Stomach smooth muscle (tissue), 2 donors: Measurements from ENCODE around the gene CCDC32.

Experiments
- H3K27ac ChIP-seq: one replicate; pipeline ENCODE4 v1.7.0; 2013; ENCODE audit warnings: mild to moderate bottlenecking, low read length, inconsistent platforms
- H3K27me3 ChIP-seq, 2 donors: one replicate each; pipeline ENCODE4 v1.7.0; 2013; ENCODE audit warnings: low read length in 2 of 2; ENCODE audit not compliant: insufficient read depth in 2 of 2, control insufficient read depth in 1 of 2
- H3K36me3 ChIP-seq, 2 donors: one replicate each; pipeline ENCODE4 v1.7.0; 2013; ENCODE audit warnings: low read length in 2 of 2; ENCODE audit not compliant: control insufficient read depth in 2 of 2, insufficient read depth in 2 of 2
- H3K4me1 ChIP-seq: one replicate; pipeline ENCODE4 v1.7.0; 2013; ENCODE audit warnings: low read length; ENCODE audit not compliant: control insufficient read depth, insufficient read depth
- H3K4me3 ChIP-seq, 2 donors: one replicate each; pipeline ENCODE4 v1.7.0; 2013; ENCODE audit warnings: low read length in 2 of 2
- H3K9ac ChIP-seq, 2 donors: one replicate each; pipeline ENCODE4 v1.7.0; 2013; ENCODE audit warnings: low read length in 2 of 2, mild to moderate bottlenecking in 1 of 2
- H3K9me3 ChIP-seq, 2 donors: one replicate each; pipeline ENCODE4 v1.7.0; 2013; ENCODE audit warnings: low read length in 2 of 2; ENCODE audit not compliant: control insufficient read depth in 2 of 2
- donor health status: healthy.
- donor health status: Pancreatic carcinoma.

CCDC32 gene

GRCh38 chr15:40548610-40549009 is 16.2 kb downstream of the CCDC32 start:
- no peak overlapping the region for H3K4me3 ChIP-seq
- H3K4me1 ChIP-seq: peaks cover 5% of the 10 kb centered on the region
- peaks cover 6 to 16% of the 10 kb centered on the region in 2 donors for H3K36me3 ChIP-seq

GRCh38 chr15:40545457-40545856 is 19.4 kb downstream of the CCDC32 start:
- Histone ChIP-seq H3K9me3 (no peaks in the 10 kb centered on the region), H3K27ac (no peak overlapping the region)

More at GRCh38 chr15:40548610-40549009, 16.2 kb downstream of the CCDC32 start:
- no peaks in the 10 kb centered on the region for H3K9me3 ChIP-seq
- H3K9ac ChIP-seq: no peak overlapping the region
- no peaks in the 10 kb centered on the region for H3K27me3 ChIP-seq
- no peak overlapping the region for H3K27ac ChIP-seq

GRCh38 chr15:40543631-40544294 is 21.1 kb downstream of the CCDC32 start:
- Histone ChIP-seq H3K4me1 (no peaks in the 10 kb centered on the region), H3K27ac (no peak overlapping the region), H3K27me3 (no peaks in the 10 kb centered on the region), H3K9me3 (no peaks in the 10 kb centered on the region), H3K36me3 (peaks cover 6 to 8% of the 10 kb centered on the region in 2 donors), H3K9ac (no peak overlapping the region), H3K4me3 (no peak overlapping the region)

More at GRCh38 chr15:40545457-40545856, 19.4 kb downstream of the CCDC32 start:
- Histone ChIP-seq H3K36me3 (peaks cover 6% of the 10 kb centered on the region in 2 donors), H3K4me1 (peaks cover 5% of the 10 kb centered on the region), H3K27me3 (no peaks in the 10 kb centered on the region), H3K9ac (no peak overlapping the region), H3K4me3 (no peak overlapping the region)

DNA sequence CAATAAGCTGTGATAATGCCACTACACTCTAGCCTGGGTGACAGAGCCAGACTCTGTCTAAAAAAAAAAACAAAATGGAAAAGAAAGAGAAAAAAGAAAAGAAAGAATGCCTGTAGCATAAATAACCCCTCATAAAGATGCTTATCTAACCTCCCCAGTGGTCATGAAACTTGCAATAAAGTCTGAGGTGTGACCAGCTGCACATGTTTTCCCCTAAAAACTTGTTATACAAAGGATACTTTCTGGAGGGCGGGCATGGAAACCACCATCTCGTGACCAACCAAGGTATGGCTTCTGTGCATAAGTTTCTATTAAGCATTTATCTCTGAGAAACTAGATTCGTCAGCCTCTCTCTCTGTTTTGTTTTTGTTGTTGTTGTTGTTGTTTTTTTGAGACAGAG is 21.8 kb downstream of the CCDC32 start:
- no peak overlapping the region for H3K9ac ChIP-seq
- no peaks in the 10 kb centered on the region for H3K4me1 ChIP-seq
- no peaks in the 10 kb centered on the region for H3K9me3 ChIP-seq
- peaks cover 5 to 6% of the 10 kb centered on the region in 2 donors for H3K36me3 ChIP-seq
- H3K4me3 ChIP-seq: no peak overlapping the region
- H3K27ac ChIP-seq: no peak overlapping the region
- no peaks in the 10 kb centered on the region for H3K27me3 ChIP-seq

DNA sequence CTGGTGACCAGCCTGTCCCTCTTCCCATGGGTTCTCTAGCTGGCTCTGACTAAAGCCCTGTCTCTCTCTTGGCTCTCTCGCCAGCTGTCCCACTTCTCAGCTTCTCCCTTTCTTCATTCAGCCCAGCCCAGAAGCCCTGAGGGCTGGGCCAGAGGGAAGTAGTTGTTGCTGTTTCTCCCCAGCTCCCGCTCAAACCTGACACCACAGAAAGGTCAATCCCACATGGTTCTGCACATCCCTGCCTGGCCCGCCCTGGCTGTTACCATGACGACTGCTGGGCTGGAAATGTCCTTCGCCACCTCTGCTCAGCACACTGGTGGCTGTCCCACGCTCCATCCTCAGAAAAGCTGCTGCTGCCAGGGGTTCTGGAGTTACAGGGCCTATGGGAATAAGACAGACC is 25.9 kb downstream of the CCDC32 start:
- no peak overlapping the region for H3K27ac ChIP-seq

DNA sequence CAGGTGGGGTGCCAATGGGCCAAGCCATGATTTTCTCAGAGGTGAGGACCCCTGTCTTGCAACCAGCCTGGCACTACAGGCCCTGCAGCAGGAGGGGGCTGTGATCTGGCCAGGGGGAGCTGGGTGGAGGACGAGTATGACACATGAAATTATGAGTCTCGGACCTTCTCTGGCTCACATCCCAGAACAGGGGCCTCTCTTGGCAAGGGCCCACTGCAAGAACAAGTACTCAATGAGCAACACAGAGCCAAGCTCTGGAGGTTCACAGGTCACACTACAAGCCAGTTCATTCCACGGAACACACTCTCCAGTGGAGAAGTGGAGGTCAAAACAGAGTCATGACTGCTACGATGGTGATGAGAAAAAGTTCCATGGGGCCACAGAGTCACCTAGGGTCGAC is 28.3 kb downstream of the CCDC32 start:
- no peak overlapping the region for H3K27ac ChIP-seq
- no peaks in the 10 kb centered on the region for H3K9me3 ChIP-seq
- H3K36me3 ChIP-seq: peaks cover 0 to 2% of the 10 kb centered on the region in 2 donors
- no peak overlapping the region for H3K9ac ChIP-seq
- H3K27me3 ChIP-seq: no peaks in the 10 kb centered on the region
- no peaks in the 10 kb centered on the region for H3K4me1 ChIP-seq
- H3K4me3 ChIP-seq: no peak overlapping the region

More for the DNA sequence above, 25.9 kb downstream of the CCDC32 start:
- Histone ChIP-seq H3K27me3 (no peaks in the 10 kb centered on the region), H3K9me3 (no peaks in the 10 kb centered on the region), H3K9ac (no peak overlapping the region), H3K4me3 (no peak overlapping the region), H3K4me1 (no peaks in the 10 kb centered on the region), H3K36me3 (peaks cover 0 to 2% of the 10 kb centered on the region in 2 donors)

GRCh38 chr15:40534371-40534770 is 30.5 kb downstream of the CCDC32 start:
- Histone ChIP-seq H3K9ac (no peak overlapping the region), H3K36me3 (no peaks in the 10 kb centered on the region), H3K9me3 (no peaks in the 10 kb centered on the region), H3K27ac (no peak overlapping the region), H3K4me1 (no peaks in the 10 kb centered on the region), H3K4me3 (no peak overlapping the region), H3K27me3 (no peaks in the 10 kb centered on the region)

DNA sequence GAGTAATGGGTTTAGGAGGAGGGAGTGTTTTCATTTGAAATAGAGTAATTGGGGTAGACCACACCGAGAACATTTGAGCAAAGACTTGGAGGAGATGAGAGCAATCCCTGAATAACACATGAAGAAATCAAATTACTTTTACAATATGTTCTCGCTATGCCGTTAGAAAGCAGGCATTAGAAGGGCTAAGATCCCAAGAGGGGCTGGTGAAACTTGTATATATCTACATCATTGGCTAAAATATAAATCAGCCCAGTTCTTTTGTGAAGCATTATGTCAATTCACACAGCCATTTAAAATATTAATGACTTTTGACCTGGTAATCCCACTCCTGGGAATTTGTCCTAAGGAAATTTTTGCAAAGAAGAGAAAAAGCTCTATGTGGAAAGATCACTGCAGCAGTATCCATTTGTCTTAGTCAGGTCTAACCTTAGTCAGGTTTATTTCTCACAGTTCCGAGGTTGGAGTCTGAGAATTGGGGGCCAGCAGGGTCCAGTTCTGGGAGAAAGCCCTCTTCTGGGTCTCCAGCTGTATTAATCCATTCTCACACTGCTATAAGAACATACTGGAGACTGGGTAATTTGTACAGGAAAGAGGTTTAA is 31.0 kb downstream of the CCDC32 start:
- Histone ChIP-seq H3K4me3 (no peak overlapping the region), H3K9me3 (no peaks in the 10 kb centered on the region), H3K27me3 (no peaks in the 10 kb centered on the region), H3K36me3 (no peaks in the 10 kb centered on the region), H3K4me1 (no peaks in the 10 kb centered on the region), H3K27ac (no peak overlapping the region), H3K9ac (no peak overlapping the region)

GRCh38 chr15:40528801-40529200 is 36.0 kb downstream of the CCDC32 start:
- Histone ChIP-seq H3K4me3 (no peak overlapping the region), H3K4me1 (no peaks in the 10 kb centered on the region), H3K36me3 (no peaks in the 10 kb centered on the region), H3K9me3 (no peaks in the 10 kb centered on the region), H3K9ac (no peak overlapping the region), H3K27ac (no peak overlapping the region), H3K27me3 (no peaks in the 10 kb centered on the region)

GRCh38 chr15:40525855-40526254 is 39.0 kb downstream of the CCDC32 start:
- H3K27me3 ChIP-seq: no peaks in the 10 kb centered on the region
- H3K27ac ChIP-seq: no peak overlapping the region
- no peaks in the 10 kb centered on the region for H3K36me3 ChIP-seq
- no peak overlapping the region for H3K9ac ChIP-seq
- no peaks in the 10 kb centered on the region for H3K9me3 ChIP-seq
- H3K4me1 ChIP-seq: no peaks in the 10 kb centered on the region
- H3K4me3 ChIP-seq: no peak overlapping the region

- no peak overlapping the region for H3K4me3 ChIP-seq
- no peak overlapping the region for H3K9ac ChIP-seq
- no peaks in the 10 kb centered on the region for H3K27me3 ChIP-seq
Observed at GRCh38 chr15:40523611-40524010, 41.2 kb downstream of the CCDC32 start.

More at GRCh38 chr15:40523611-40524010, 41.2 kb downstream of the CCDC32 start:
- no peaks in the 10 kb centered on the region for H3K36me3 ChIP-seq
- H3K9me3 ChIP-seq: no peaks in the 10 kb centered on the region
- no peak overlapping the region for H3K27ac ChIP-seq
- peaks cover 2% of the 10 kb centered on the region for H3K4me1 ChIP-seq
